ENCODE measurements around the gene HIF3A.
"Not testable (repeated sequence)": the region's sequence is repeated elsewhere in the genome, so short reads cannot be mapped to it uniquely, and the experiment has no call there.

Gene HIF3A

GRCh38 chr19:46295401-46296201, 1.2 kb upstream of the HIF3A start:
- DNase-seq, result no peak

GRCh38 chr19:46296202-46296480, 701 bp upstream of the HIF3A start:
- no peak for DNase-seq

- DNase-seq, result no peak
These were observed 1.0 kb downstream of the HIF3A start for GRCh38 chr19:46297700-46298478.

- no peak for DNase-seq
These were observed 1.7 kb downstream of the HIF3A start for GRCh38 chr19:46298479-46299003.

GRCh38 chr19:46299004-46299509, 2.2 kb downstream of the HIF3A start:
- no peak for DNase-seq

GRCh38 chr19:46299695-46300094, 2.9 kb downstream of the HIF3A start:
- DNase-seq, result no peak

GRCh38 chr19:46303322-46303690, 6.5 kb downstream of the HIF3A start:
- DNase-seq, result no peak

GRCh38 chr19:46303691-46304397, 7.0 kb downstream of the HIF3A start:
- DNase-seq, result no peak

GRCh38 chr19:46306501-46306900, 9.7 kb downstream of the HIF3A start:
- DNase-seq, result no peak

- DNase-seq, result no peak
These were observed 11.7 kb downstream of the HIF3A start for GRCh38 chr19:46308510-46308909.

- DNase-seq, result no peak
These were observed 12.2 kb downstream of the HIF3A start for GRCh38 chr19:46309056-46309455.

GRCh38 chr19:46311444-46311843, 14.6 kb downstream of the HIF3A start:
- no peak for DNase-seq

- DNase-seq, result not testable (repeated sequence)
These were observed 17.0 kb downstream of the HIF3A start for GRCh38 chr19:46313540-46314469.

- DNase-seq, result no peak
These were observed 20.5 kb downstream of the HIF3A start for GRCh38 chr19:46317339-46317738.

GRCh38 chr19:46319613-46320012, 22.8 kb downstream of the HIF3A start:
- DNase-seq, result no peak

GRCh38 chr19:46320559-46320958, 23.7 kb downstream of the HIF3A start:
- no peak for DNase-seq

- no peak for DNase-seq
These were observed 24.8 kb downstream of the HIF3A start for GRCh38 chr19:46321653-46322052.

- not testable (repeated sequence) for DNase-seq
These were observed 26.4 kb downstream of the HIF3A start for GRCh38 chr19:46323227-46323626.

- no peak for DNase-seq
These were observed 27.4 kb downstream of the HIF3A start for GRCh38 chr19:46324277-46324676.

GRCh38 chr19:46326608-46327007, 29.8 kb downstream of the HIF3A start:
- no peak for DNase-seq

- no peak for DNase-seq
These were observed 31.2 kb downstream of the HIF3A start for GRCh38 chr19:46328079-46328478.

- DNase-seq, result no peak
These were observed 33.6 kb downstream of the HIF3A start for GRCh38 chr19:46330319-46330918.

Measured in activated CD4-positive, CD25-positive, alpha-beta regulatory T cell (primary cell).